Suppressor macrophage treated with lipopolysaccharide for 1 hour (primary cell): ENCODE measurements around the gene WDTC1.
"Not testable (repeated sequence)": the region's sequence is repeated elsewhere in the genome, so short reads cannot be mapped to it uniquely, and the experiment has no call there.

ENCODE experiments used
- DNase-seq, 3 donors: peaks; one replicate each; pipeline ENCODE4 v3.0.0-alpha.2; 2020 to 2022

The WDTC1 gene

GRCh38 chr1:27234049-27234882 is at the start of gene WDTC1:
TSS of gene WDTC1 (plus strand) at chr1:27234632. CDS start at chr1:27261055, 26,423 bp downstream.
- DNase-seq: peak; percentile 97 to 99 (median 98)

GRCh38 chr1:27184665-27185064 is 49.8 kb upstream of the WDTC1 start:
- DNase-seq: not testable (repeated sequence)

GRCh38 chr1:27192039-27192529 is 42.3 kb upstream of the WDTC1 start:
- peak; percentile 58 to 61 (median 60) for DNase-seq

- no peak for DNase-seq
Observed at GRCh38 chr1:27193194-27193593, 41.2 kb upstream of the WDTC1 start.

GRCh38 chr1:27201295-27201694 is 33.1 kb upstream of the WDTC1 start:
- DNase-seq: no peak

- DNase-seq: no peak
Observed at GRCh38 chr1:27203946-27204345, 30.5 kb upstream of the WDTC1 start.

- not testable (repeated sequence) for DNase-seq
Observed at GRCh38 chr1:27207238-27207637, 27.2 kb upstream of the WDTC1 start.

- not testable (repeated sequence) for DNase-seq
Observed at GRCh38 chr1:27208143-27208850, 26.1 kb upstream of the WDTC1 start.

GRCh38 chr1:27216466-27216865 is 18.0 kb upstream of the WDTC1 start:
- no peak for DNase-seq

GRCh38 chr1:27217401-27217800 is 17.0 kb upstream of the WDTC1 start:
- DNase-seq: no peak

GRCh38 chr1:27218736-27219135 is 15.7 kb upstream of the WDTC1 start:
- no peak for DNase-seq

- DNase-seq: no peak
Observed at GRCh38 chr1:27220096-27220495, 14.3 kb upstream of the WDTC1 start.

GRCh38 chr1:27220702-27221497 is 13.5 kb upstream of the WDTC1 start:
- not testable (repeated sequence) for DNase-seq

- DNase-seq: no peak
Observed at GRCh38 chr1:27225621-27226020, 8.8 kb upstream of the WDTC1 start.

- no peak for DNase-seq
Observed at GRCh38 chr1:27227765-27228164, 6.7 kb upstream of the WDTC1 start.

GRCh38 chr1:27233667-27234048 is 774 bp upstream of the WDTC1 start:
- peak in 1 of 3 donors; percentile 19 for DNase-seq

GRCh38 chr1:27235827-27236226 is 1.4 kb downstream of the WDTC1 start:
- peak; percentile 17 to 32 (median 24) for DNase-seq

GRCh38 chr1:27237112-27237511 is 2.7 kb downstream of the WDTC1 start:
- peak; percentile 11 to 48 (median 34) for DNase-seq

GRCh38 chr1:27238032-27238431 is 3.6 kb downstream of the WDTC1 start:
- DNase-seq: no peak

- DNase-seq: no peak
Observed at GRCh38 chr1:27241677-27242076, 7.2 kb downstream of the WDTC1 start.

- not testable (repeated sequence) for DNase-seq
Observed at GRCh38 chr1:27243665-27244064, 9.2 kb downstream of the WDTC1 start.

- DNase-seq: no peak
Observed at GRCh38 chr1:27246194-27246593, 11.8 kb downstream of the WDTC1 start.

GRCh38 chr1:27253596-27253995 is 19.2 kb downstream of the WDTC1 start:
- peak in 2 of 3 donors; percentile 26 to 35 for DNase-seq
